Transverse colon (tissue), 3 donors: ENCODE results near the gene B3GNT7.

Experiments used
- CTCF ChIP-seq, 5 experiments: fragments of 200-600 bp in 3 of 5; fragments of 450-650 bp in 2 of 5; sonication (generic) in 3 of 5; IDR thresholded peaks; 1 replicate in 2 of 5; 2 replicates in 3 of 5; pipeline ENCODE4 v1.5.1; 2016 to 2017; ENCODE audit warnings: antibody characterized with exemption in 5 of 5, inconsistent platforms in 3 of 5, mild to moderate bottlenecking in 2 of 5, moderate library complexity in 1 of 5
- EP300 ChIP-seq: sonication (generic); formaldehyde crosslinking; IDR thresholded peaks from one replicate; pipeline ENCODE4 v1.6.1; 2017; ENCODE audit warnings: antibody characterized with exemption, low read depth

- TF ChIP-seq EP300 (no peak), CTCF (IDR thresholded peaks at IDR 0.05) (no peak)
Measured at GRCh38 chr2:231356466-231356844, 39.1 kb upstream of the B3GNT7 start.
